Measurements from ENCODE around the gene CLOCK. TPM values are rescaled to one million over a fixed set of nuclear protein-coding genes. Genes with fewer than 3 reads are reported as not detected.

CLOCK gene
- total RNA-seq, 1 donor from 2014 or later = 20.4 TPM

DNA sequence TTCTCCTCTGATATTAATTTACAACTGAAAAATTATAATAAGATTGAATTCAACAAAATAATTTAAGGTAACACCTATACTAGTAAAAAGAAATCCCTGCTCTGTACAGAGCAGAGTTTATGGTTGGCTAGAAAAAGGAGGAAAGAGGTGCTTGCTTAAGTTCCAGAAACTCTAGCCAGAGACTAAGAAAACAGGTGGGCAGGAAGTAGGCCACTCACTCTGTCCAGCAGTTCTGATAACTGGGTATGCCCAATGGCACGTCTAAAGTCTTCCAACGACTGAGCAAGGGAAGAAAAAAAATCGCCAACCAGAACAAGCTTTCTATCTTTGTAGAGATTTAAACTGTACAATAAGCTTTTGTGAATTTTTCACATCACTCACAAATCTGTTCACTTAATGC is 108.9 kb downstream of the CLOCK start:
- no peak for TF ChIP-seq CTCF (IDR thresholded peaks at IDR 0.05)
- Mint-ChIP-seq H3K4me1 (ENCODE audit: unreplicated experiment) (no peaks in the 10 kb centered on the region), H3K9me3 (ENCODE audit: unreplicated experiment) (no peaks in the 10 kb centered on the region), H3K27me3 (ENCODE audit: unreplicated experiment) (no peaks in the 10 kb centered on the region), H3K36me3 (ENCODE audit: unreplicated experiment) (peaks cover 46% of the 10 kb centered on the region), H3K4me3 (ENCODE audit: unreplicated experiment) (no peak overlapping the region), H3K27ac (ENCODE audit: unreplicated experiment) (no peak overlapping the region)
- no peak for DNase-seq (ENCODE audit: extremely low spot score, unreplicated experiment)

- Mint-ChIP-seq H3K9me3 (ENCODE audit: unreplicated experiment) (no peaks in the 10 kb centered on the region), H3K27me3 (ENCODE audit: unreplicated experiment) (no peaks in the 10 kb centered on the region), H3K4me1 (ENCODE audit: unreplicated experiment) (no peaks in the 10 kb centered on the region), H3K4me3 (ENCODE audit: unreplicated experiment) (no peak overlapping the region), H3K27ac (ENCODE audit: unreplicated experiment) (no peak overlapping the region), H3K36me3 (ENCODE audit: unreplicated experiment) (peaks cover 42% of the 10 kb centered on the region)
- TF ChIP-seq CTCF (IDR thresholded peaks at IDR 0.05) = no peak
- no peak for DNase-seq (ENCODE audit: extremely low spot score, unreplicated experiment)
These were observed 109.3 kb downstream of the CLOCK start for GRCh38 chr4:55437356-55437796.

GRCh38 chr4:55435141-55435841 is 111.4 kb downstream of the CLOCK start:
- no peaks in the 10 kb centered on the region for H3K27me3 Mint-ChIP-seq (ENCODE audit: unreplicated experiment)
- peak overlapping the region; percentile 18 for H3K27ac Mint-ChIP-seq (ENCODE audit: unreplicated experiment)
- TF ChIP-seq CTCF (IDR thresholded peaks at IDR 0.05) = peak; percentile 34
- no peak for DNase-seq (ENCODE audit: extremely low spot score, unreplicated experiment)
- H3K4me1 Mint-ChIP-seq (ENCODE audit: unreplicated experiment) = no peaks in the 10 kb centered on the region
- H3K4me3 Mint-ChIP-seq (ENCODE audit: unreplicated experiment) = no peak overlapping the region
- H3K36me3 Mint-ChIP-seq (ENCODE audit: unreplicated experiment) = peaks cover 39% of the 10 kb centered on the region
- H3K9me3 Mint-ChIP-seq (ENCODE audit: unreplicated experiment) = no peaks in the 10 kb centered on the region

GRCh38 chr4:55431710-55432336 is 114.9 kb downstream of the CLOCK start:
- H3K4me3 Mint-ChIP-seq (ENCODE audit: unreplicated experiment) = no peak overlapping the region
- no peak overlapping the region for H3K27ac Mint-ChIP-seq (ENCODE audit: unreplicated experiment)
- TF ChIP-seq CTCF (IDR thresholded peaks at IDR 0.05) = no peak
- no peaks in the 10 kb centered on the region for H3K4me1 Mint-ChIP-seq (ENCODE audit: unreplicated experiment)
- peaks cover 41% of the 10 kb centered on the region for H3K36me3 Mint-ChIP-seq (ENCODE audit: unreplicated experiment)
- no peaks in the 10 kb centered on the region for H3K27me3 Mint-ChIP-seq (ENCODE audit: unreplicated experiment)
- DNase-seq (ENCODE audit: extremely low spot score, unreplicated experiment) = no peak
- H3K9me3 Mint-ChIP-seq (ENCODE audit: unreplicated experiment) = no peaks in the 10 kb centered on the region

DNA sequence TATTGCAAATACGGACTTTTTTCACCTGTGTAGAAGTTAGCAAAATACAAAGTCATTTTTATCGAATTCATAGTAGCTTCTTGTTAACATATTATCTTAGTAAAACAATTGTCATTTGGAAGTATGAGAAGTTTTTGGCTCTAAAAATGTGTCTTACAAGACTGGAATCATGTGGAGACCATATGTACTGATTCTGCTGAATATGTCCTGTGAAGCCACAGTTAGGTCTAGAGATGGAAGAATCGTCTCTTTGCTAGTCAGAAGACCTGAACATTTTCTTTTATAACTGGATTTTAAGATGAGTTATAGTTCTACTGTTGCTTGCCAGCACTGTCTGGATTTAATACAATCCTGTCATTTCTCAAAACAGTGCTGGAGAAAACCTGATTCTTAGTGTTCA is 121.9 kb downstream of the CLOCK start:
- Mint-ChIP-seq H3K27me3 (ENCODE audit: unreplicated experiment) (no peaks in the 10 kb centered on the region), H3K36me3 (ENCODE audit: unreplicated experiment) (peaks cover 51% of the 10 kb centered on the region), H3K9me3 (ENCODE audit: unreplicated experiment) (no peaks in the 10 kb centered on the region), H3K27ac (ENCODE audit: unreplicated experiment) (peak overlapping the region; percentile 4), H3K4me3 (ENCODE audit: unreplicated experiment) (no peak overlapping the region), H3K4me1 (ENCODE audit: unreplicated experiment) (no peaks in the 10 kb centered on the region)
- TF ChIP-seq CTCF (IDR thresholded peaks at IDR 0.05) = no peak
- DNase-seq (ENCODE audit: extremely low spot score, unreplicated experiment) = no peak
